DND-41 (cell line): ENCODE results near the gene INPP5A.

Experiments
- EZH2 ChIP-seq: IDR thresholded peaks from 3 replicates; pipeline ENCODE4 v1.6.1; 2012; ENCODE audit warnings: borderline replicate concordance, low read depth, mild to moderate bottlenecking, moderate library complexity, low read length, inconsistent platforms; ENCODE audit not compliant: severe bottlenecking
- TF ChIP-seq, protein P1 (sequence below): IDR thresholded peaks from 2 replicates; pipeline ENCODE4 v1.5.1; 2012; ENCODE audit warnings: borderline replicate concordance, low read length, moderate library complexity, mild to moderate bottlenecking; ENCODE audit not compliant: poor library complexity, severe bottlenecking; ENCODE audit errors: extremely low read depth

DNA sequence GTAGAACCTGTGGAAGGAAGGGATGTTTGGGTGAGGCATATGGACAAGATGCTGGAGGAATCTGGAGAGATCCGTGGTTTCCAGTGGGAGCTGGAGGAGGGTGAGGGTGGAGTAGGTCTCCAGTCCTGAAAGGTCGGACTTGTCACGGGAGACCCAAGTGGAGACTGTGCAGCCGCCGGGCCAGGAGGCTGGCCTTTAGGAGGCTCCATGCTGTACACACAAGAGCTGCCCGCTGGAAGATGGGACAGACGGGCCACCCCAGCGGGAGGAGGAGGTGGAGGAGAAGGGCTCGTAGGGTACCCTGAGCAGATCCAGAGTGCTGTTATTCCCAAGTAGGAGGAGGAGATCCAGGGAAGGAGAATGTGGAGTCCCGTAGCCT is 141.6 kb downstream of the INPP5A start:
- no peak for TF ChIP-seq EZH2
- TF ChIP-seq, protein P1, sequence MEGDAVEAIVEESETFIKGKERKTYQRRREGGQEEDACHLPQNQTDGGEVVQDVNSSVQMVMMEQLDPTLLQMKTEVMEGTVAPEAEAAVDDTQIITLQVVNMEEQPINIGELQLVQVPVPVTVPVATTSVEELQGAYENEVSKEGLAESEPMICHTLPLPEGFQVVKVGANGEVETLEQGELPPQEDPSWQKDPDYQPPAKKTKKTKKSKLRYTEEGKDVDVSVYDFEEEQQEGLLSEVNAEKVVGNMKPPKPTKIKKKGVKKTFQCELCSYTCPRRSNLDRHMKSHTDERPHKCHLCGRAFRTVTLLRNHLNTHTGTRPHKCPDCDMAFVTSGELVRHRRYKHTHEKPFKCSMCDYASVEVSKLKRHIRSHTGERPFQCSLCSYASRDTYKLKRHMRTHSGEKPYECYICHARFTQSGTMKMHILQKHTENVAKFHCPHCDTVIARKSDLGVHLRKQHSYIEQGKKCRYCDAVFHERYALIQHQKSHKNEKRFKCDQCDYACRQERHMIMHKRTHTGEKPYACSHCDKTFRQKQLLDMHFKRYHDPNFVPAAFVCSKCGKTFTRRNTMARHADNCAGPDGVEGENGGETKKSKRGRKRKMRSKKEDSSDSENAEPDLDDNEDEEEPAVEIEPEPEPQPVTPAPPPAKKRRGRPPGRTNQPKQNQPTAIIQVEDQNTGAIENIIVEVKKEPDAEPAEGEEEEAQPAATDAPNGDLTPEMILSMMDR, result no peak
